Stimulated activated CD4-positive, alpha-beta T cell treated with anti-CD3 and anti-CD28 coated beads, Interleukin-12 subunit alpha, Interleukin-12 subunit beta, amount 100 ng/mL, for 4 hours (primary cell): ENCODE results near the gene MROH7.
A peak's percentile ranks its signal among the peaks of the same experiment; 100 is the strongest.

Source experiments
- DNase-seq: peaks from one replicate; pipeline ENCODE4 v3.0.0-alpha.2; 2020

MROH7 gene

DNA sequence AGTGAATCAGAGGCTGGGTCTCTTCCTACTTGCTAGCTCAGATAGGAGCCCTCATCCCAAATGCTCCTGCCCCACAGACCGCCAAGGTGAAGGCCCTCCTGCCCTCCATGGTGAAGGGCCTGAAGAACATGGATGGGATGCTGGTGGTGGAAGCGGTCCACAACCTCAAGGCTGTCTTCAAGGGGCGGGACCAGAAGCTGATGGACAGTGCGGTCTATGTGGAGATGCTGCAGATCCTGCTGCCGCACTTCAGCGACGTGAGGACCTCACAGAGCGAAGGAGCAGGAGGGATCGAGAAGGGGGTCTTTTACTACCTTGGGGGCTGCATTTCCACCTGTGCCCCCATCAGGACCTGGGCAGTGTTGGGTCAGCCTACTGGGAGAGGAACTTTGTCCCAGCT, 59.5 kb downstream of the MROH7 start:
- DNase-seq: no peak

- no peak for DNase-seq
These were observed 60.4 kb downstream of the MROH7 start for GRCh38 chr1:54701996-54702395.

- no peak for DNase-seq
These were observed 61.9 kb downstream of the MROH7 start for GRCh38 chr1:54703471-54703870.

DNA sequence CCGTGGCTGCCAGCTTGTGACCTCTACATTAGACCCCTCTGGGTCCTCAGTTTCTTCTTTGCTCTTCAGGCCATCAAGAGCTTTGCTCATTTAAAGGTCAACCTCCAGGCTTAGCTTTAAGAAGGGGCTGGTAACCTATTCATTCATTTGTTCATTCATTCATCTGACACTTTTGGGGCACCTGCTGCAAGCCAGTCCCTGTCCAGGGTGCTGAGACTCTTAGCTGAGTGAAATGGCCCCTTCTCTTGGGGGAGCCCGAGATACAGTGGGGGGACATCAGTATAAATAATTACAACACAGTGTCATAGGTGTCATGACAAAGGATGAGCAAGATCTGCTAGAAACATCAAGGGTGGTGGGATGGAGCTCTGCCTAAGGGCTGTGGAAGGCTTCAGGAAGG, 63.6 kb downstream of the MROH7 start:
- no peak for DNase-seq

DNA sequence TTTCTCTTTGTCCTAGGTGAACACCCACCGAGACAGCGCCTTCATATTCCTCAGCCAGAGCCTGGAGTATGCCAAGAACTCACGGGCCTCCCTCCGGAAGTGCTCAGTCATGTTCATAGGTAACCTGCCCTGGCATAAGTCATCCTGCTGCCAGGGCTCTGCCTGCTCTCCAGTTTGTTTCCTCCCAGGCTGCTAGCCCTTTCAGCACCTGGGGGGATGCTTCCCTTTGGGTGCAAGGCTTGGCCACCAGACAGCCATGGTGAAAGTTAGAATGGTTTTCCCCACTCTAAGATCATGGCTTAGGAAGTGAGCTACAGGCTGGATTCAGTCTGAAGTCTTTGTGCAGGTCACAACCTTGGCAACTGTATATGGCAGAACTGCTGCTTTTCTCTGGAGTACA, 64.8 kb downstream of the MROH7 start:
- DNase-seq: no peak

DNA sequence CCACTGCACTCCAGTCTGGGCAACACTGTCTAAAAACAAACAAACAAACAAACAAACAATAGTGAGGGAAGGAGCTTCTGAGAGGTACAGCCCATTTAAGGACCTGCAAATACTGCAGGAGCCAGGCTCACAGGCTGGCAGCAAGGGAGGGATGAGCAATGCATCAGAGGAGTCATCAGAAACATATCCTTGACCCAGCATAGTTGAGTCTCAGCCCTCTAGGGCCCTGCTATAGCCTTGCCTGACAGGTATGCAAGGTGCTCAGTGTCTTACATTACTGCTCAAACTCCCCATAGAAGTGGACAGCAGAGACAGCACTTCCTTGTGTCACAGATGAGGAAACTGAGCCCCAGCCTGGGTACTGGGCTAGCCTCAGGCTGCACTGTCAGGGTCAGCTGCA, 66.8 kb downstream of the MROH7 start:
- DNase-seq: no peak

DNA sequence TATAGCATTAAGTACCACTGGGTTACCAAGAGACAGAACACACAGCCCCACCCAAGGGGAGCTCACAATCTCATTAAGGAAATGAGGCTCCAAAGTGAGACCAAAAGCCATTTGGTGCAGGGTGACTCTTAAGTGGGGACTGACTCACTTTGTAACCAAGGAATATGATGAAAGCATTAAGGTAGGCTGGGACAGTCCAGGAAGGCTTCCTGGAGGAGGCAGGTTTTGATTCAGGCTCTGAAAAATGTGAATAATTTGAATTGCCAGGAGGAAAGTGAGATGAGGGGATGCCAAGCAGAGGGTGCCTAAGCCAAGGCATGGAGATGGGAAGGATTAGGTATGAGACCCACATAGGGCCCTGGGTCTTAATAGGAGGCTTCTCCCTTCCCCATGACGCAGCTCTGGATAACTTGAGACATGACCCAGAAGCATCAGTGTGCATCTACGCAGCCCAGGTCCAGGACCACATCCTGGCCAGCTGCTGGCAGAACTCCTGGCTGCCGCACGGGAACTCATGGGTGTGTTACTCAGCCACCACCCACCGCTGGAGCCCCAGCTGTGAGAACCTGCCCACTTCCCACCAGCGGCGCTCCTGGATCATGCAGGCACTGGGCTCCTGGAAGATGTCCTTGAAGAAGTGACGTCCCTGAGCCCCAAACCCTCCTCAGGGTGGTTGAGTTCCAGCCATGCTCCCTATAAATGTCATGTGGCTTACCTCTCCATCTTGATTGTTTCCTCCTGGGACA, 68.1 kb downstream of the MROH7 start:
- no peak for DNase-seq

DNA sequence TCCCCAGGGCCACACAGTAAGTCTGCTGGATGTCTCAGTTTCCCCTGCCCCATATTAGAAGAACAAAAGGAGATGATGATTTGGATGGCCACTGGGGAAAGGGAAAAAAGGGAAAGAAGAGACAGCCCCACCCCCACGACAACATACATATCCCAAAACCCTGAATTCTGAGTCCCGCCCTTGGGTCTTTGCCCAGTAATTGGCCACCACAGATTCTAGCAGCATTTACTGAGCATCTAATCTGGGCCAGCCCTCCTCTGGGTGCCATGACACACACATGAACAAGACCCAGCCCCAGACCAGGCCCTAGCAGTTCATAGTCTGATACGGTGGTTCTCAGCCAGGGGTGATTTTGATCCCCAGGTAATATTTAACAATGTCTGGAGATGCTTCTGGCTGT, 68.8 kb downstream of the MROH7 start:
- DNase-seq: no peak

DNA sequence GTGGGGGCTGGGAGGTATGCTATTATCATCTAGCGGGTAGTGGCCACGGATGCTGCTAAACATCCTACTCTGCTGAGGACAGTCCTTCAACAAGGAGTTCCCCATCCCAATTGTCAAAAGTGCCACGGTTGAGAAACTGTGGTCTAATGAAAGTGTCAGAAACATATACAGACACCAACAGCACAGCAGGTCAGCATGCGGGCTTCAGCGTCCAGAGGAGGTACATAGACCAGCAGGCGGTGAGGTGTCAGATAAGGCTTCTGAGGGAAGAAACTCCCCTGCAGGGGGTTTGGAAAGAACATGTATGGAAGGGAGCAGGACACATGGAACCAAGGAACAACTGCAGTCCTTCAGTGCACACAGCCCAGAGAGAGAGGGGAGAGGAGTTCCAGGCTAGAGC, 69.3 kb downstream of the MROH7 start:
- DNase-seq: no peak

DNA sequence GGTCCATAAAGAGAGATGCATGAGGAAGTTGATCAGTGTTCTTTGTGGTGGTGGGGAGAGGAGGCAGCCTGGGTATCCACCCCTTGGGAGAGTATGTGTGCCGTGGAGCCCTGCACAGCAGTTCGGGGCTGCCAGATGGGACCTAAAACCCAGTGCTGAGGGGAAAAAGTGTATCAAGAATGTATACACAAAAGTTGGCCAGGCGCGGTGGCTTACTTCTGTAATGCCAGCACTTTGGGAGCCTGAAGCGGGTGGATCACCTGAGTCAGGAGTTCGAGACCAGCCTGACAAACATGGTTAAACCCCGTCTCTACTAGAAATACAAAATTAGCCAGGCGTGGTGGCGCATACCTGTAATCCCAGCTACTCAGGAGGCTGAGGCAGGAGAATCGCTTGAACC, 70.0 kb downstream of the MROH7 start:
- no peak for DNase-seq

GRCh38 chr1:54714881-54715492, 73.4 kb downstream of the MROH7 start:
- no peak for DNase-seq

GRCh38 chr1:54715493-54716298, 74.1 kb downstream of the MROH7 start, which contains the start of gene TTC4:
TTC4 (plus strand) TSS chr1:54715861; CDS start chr1:54715909, 48 bp downstream.
- DNase-seq: peak; percentile 88

GRCh38 chr1:54716299-54717047, 74.9 kb downstream of the MROH7 start:
- no peak for DNase-seq

GRCh38 chr1:54721719-54722118, 80.1 kb downstream of the MROH7 start:
- no peak for DNase-seq

GRCh38 chr1:54723985-54724384, 82.4 kb downstream of the MROH7 start:
- DNase-seq: no peak

DNA sequence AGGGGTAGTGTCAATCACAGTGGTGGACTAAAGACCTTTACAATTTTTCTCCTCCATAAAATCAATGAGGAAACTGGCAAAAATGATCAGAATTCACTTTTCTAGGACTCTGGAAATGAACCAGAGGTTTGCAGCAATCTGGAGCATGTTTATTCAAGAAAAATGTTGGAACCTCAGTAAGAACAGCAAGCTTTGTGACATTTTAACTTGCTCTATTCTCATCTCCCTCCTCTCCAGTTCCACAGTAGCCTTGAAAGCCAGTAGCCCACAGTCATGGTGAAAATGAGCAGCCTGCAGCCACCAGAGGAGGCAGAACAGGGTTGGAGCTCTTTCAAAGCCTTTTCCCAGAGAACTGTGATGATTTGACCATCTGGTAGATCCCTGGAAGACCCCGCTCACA, 83.2 kb downstream of the MROH7 start:
- DNase-seq: no peak

- no peak for DNase-seq
These were observed 86.4 kb downstream of the MROH7 start for GRCh38 chr1:54728027-54728426.

- DNase-seq: no peak
These were observed 95.1 kb downstream of the MROH7 start for GRCh38 chr1:54736685-54737084.

GRCh38 chr1:54738244-54738643, 96.7 kb downstream of the MROH7 start:
- DNase-seq: no peak

DNA sequence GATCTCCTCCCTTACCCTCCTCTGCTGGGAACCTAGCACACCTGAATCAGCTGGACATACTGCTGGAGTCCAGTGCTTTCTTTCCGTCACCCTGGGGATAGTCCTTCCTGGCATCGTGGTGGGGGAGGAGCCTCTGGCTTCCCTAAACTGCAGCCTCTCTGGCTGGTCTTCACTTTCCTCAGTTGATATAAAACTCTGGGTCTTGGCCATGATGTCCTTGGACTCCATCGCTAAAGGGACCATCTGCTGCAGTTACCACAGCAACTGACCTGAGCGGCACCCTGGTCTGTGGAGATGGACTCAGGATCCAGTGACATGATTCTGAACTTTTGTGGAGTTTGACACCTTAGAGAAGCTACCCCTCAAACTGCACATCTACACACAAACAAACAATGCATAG, 99.9 kb downstream of the MROH7 start:
- DNase-seq: no peak

- no peak for DNase-seq
These were observed 100.7 kb downstream of the MROH7 start for GRCh38 chr1:54742282-54742681.

- DNase-seq: no peak
These were observed 102.0 kb downstream of the MROH7 start for GRCh38 chr1:54743416-54744226.
